AG04450 (cell line): ENCODE results near the gene DYRK2. TPM values are rescaled to one million over a fixed set of nuclear protein-coding genes. Genes with fewer than 3 reads are reported as not detected.

Experiments
- CTCF ChIA-PET: fragments of 300-600, 350-600 bp; formaldehyde crosslinking; extraction: SDS; loops from one replicate; lab custom pipeline; 2022; ENCODE audit warnings: antibody characterized with exemption, inconsistent platforms; lab: Charles Lee
- POLR2A ChIA-PET: fragments of 350-600 bp; formaldehyde crosslinking; extraction: SDS; loops from one replicate; lab custom pipeline; 2021; ENCODE audit warnings: antibody characterized with exemption, inconsistent platforms; lab: Yijun Ruan, JAX
- DNase-seq: peaks from one replicate; pipeline ENCODE4 v3.0.0-alpha.2; 2011; ENCODE audit warnings: low read depth, low spot score
- H3K27ac ChIP-seq: one replicate; pipeline ENCODE4 v1.5.1; 2012; ENCODE audit warnings: low read depth, low read length, control low read depth
- H3K27me3 ChIP-seq: one replicate; pipeline ENCODE4 v1.6.0; 2012; ENCODE audit warnings: low read length; ENCODE audit not compliant: control insufficient read depth, insufficient read depth
- H3K4me3 ChIP-seq: 2 replicates; pipeline ENCODE4 v1.5.1; 2011; ENCODE audit warnings: mild to moderate bottlenecking, low read depth, low read length, control low read depth
- H3K9me3 ChIP-seq: 2 replicates; pipeline ENCODE4 v1.5.1; 2012; ENCODE audit warnings: low read length; ENCODE audit not compliant: control insufficient read depth, insufficient read depth
- polyA plus RNA-seq: library from polyadenylated mRNA; depleted of rRNA; stranded (reverse); fragments of >200 nt; gene quantifications from 2 replicates; pipeline ENCODE4 v1.2.3, GENCODE V29; 2011
- TF ChIP-seq, protein P1 (sequence below): IDR thresholded peaks from 2 replicates; pipeline ENCODE4 v1.5.1; 2011; ENCODE audit warnings: low read depth, low read length, control low read depth, inconsistent platforms

DYRK2 gene
- polyA plus RNA-seq, 1 experiment: 15.3 TPM

DNA sequence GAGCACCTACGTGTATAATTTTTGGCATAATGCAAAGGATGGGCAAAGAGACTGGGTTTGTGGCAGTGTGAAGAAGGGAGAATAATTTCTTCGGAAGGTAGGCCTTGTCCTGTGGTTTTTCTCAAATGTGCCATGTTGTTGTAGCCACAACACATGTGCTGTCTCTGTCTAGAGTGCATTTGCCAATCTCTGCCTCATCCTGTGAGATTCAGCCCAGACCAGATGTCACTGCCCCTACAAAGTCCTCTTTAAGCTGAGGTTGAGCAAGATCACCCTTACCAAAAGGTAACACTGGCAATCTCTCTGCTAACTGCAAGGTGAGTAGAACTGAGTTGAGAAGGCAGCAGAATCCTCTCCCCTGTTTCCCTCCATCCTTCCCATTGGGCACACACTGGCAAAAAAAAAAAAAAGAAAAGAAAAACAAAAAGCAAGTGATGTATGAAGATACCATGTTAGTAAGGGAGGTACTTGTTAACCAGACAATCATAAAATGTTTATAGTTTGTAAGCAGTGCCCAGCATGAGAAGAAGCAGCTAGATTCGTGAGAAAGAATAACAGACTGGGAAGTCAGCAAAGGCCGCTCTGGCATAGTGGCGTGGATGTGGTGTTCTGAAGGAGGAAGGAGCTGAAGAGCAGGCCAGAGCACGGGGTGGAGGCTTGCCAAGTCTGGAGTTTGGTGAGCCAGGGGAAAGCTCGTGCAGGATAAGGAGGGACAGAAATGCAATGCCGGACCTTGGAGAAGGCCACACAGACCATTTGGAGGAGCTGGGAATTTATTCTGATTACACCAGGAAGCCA is 18.9 kb downstream of the DYRK2 start:
- Histone ChIP-seq H3K4me3 (no peak overlapping the region), H3K27me3 (no peaks in the 10 kb centered on the region), H3K9me3 (no peaks in the 10 kb centered on the region), H3K27ac (no peak overlapping the region)
- ChIA-PET CTCF (interaction anchor here (0.6 to 1.5 kb wide), 3 partner anchors 27 to 650 kb away, joined by 3 to 5 read pairs (median 3); no protein-coding TSS in a partner anchor), POLR2A (no interaction called here)
- TF ChIP-seq, protein P1, sequence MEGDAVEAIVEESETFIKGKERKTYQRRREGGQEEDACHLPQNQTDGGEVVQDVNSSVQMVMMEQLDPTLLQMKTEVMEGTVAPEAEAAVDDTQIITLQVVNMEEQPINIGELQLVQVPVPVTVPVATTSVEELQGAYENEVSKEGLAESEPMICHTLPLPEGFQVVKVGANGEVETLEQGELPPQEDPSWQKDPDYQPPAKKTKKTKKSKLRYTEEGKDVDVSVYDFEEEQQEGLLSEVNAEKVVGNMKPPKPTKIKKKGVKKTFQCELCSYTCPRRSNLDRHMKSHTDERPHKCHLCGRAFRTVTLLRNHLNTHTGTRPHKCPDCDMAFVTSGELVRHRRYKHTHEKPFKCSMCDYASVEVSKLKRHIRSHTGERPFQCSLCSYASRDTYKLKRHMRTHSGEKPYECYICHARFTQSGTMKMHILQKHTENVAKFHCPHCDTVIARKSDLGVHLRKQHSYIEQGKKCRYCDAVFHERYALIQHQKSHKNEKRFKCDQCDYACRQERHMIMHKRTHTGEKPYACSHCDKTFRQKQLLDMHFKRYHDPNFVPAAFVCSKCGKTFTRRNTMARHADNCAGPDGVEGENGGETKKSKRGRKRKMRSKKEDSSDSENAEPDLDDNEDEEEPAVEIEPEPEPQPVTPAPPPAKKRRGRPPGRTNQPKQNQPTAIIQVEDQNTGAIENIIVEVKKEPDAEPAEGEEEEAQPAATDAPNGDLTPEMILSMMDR: no peak
- no peak for DNase-seq

DNA sequence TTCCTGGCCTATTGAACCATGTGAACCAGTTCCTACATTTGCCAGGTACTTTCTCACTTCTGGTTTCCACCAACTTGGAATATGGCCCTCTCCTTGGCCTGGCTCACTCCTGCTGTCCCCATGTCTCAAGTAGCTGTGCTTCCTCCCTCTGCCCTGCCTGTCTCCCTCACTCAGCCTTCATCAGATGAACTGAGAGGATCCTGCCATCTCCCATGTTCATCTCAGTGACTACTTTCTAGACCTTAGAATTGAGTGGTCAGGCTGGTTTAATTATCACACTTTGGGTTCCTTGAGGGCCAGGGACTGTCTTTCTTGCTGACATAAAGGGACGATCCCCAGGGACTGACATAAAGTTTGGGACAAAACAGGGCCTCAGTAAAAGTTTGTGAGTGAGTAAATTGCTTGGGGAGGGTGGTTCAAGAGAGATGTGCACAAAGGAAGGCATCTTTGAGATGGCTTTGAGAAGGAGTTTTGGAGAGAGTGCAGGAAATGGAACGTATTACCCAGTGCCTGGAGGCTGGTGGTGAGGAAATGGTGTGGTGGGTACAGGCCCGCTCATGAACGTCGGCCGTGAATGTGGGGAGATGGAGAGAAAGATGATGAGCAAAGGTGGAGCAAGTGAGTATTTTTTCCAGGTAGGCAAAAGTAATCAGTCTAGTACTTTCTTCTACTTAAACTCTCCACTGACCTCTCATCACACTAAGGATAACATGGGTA is 20.8 kb downstream of the DYRK2 start:
- H3K27me3 ChIP-seq: no peaks in the 10 kb centered on the region
- TF ChIP-seq, protein P1: no peak
- H3K4me3 ChIP-seq: no peak overlapping the region
- CTCF ChIA-PET: interaction anchor here (1.5 kb wide), 1 partner anchor 273 kb away, joined by 3 read pairs; no protein-coding TSS in a partner anchor
- no peak overlapping the region for H3K27ac ChIP-seq
- POLR2A ChIA-PET: no interaction called here
- peaks cover 6% of the 10 kb centered on the region; the same call in 1 of the 2 replicates for H3K9me3 ChIP-seq
- no peak for DNase-seq

DNA sequence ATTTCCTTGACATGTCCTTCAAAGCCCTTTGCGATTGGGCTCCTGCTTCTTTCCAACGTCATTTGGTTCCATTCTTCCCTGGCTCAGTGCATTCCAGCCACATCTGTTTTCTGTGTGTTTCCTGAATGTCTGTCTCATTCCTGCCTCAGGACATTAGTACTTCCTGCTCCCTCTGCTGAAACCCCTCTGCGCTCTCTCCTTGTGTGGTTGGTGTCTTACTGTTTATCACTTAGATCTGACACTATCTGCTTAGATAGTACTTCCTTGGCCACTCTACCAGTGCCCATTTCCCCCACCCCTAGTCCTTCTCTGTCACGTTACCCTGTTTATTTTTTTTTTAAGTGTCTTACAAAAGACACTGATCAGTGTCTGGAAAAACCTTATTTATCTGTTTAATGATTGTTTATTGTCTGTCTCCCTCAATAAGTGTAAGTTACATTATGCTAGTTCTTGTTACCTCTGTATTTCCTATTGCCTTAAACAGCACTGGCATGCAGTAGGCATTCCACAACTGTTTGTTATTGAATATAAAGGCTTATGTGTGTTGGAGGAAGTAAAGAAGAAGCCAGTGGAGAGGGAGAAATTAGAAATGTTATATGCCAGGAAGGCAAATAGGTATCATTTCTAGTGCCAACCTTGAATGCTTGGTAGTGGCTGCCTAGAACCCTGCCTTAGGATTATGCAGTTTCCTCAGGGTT is 21.5 kb downstream of the DYRK2 start:
- TF ChIP-seq, protein P1: no peak
- ChIA-PET CTCF (no interaction called here), POLR2A (no interaction called here)
- Histone ChIP-seq H3K4me3 (no peak overlapping the region), H3K9me3 (peaks cover 6% of the 10 kb centered on the region; the same call in 1 of the 2 replicates), H3K27ac (no peak overlapping the region), H3K27me3 (no peaks in the 10 kb centered on the region)
- no peak for DNase-seq

DNA sequence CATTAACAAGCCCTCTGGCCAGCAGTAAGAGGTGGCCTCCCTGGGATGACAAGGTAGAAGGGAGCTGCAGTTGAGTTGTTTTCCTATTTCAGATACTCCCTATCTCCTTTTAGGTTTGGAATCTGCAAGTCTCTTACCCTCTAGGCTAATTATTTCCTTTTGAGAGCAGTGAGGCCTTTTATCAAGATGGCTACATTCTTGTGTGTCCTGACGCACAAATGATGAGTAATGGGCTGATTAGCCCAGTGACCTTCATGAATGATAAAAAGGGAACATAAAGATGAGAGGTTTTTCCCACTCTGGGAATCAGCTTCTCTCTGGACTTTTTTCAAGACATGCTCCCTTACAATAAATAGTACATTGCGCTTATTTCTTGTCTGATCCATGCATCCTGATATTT is 22.9 kb downstream of the DYRK2 start:
- TF ChIP-seq, protein P1: no peak
- H3K27ac ChIP-seq: no peak overlapping the region

More for the DNA sequence above, 22.9 kb downstream of the DYRK2 start:
- H3K27me3 ChIP-seq: no peaks in the 10 kb centered on the region
- no peak overlapping the region for H3K4me3 ChIP-seq
- no peak for DNase-seq
- ChIA-PET POLR2A (no interaction called here), CTCF (no interaction called here)
- H3K9me3 ChIP-seq: peaks cover 6% of the 10 kb centered on the region; the same call in 1 of the 2 replicates
